HCT116 (cell line): Measurements from ENCODE around the gene HFE. TPM values are rescaled to one million over a fixed set of nuclear protein-coding genes. Genes with fewer than 3 reads are reported as not detected.

Experiments used
- ATAC-seq: fragments of 200-7000 bp; cut with Tn5 transposase; 2 replicates; pipeline ENCODE4 v1.9.1; 2020; ENCODE audit warnings: mild to moderate bottlenecking, moderate library complexity
- BruUV-seq: library from RNA; stranded (reverse); fragments of 400-500 nt; replicated peaks from 2 replicates; lab custom pipeline; 2021; lab: Mats Ljungman, UMichigan
- CTCF ChIA-PET: fragments of 300-600 bp; sonication (Branson Sonifier 250); formaldehyde crosslinking; loops from one replicate; lab custom pipeline; 2021; ENCODE audit warnings: antibody characterized with exemption; lab: Charles Lee
- POLR2A ChIA-PET: fragments of 300-600, 350-600 bp; sonication (Branson Sonifier 250); formaldehyde crosslinking; loops from one replicate; lab custom pipeline; 2021; ENCODE audit warnings: antibody characterized with exemption; lab: Charles Lee
- RAD21 ChIA-PET, 2 experiments: fragments of 300-600 bp; sonication (Branson Sonifier 250); formaldehyde crosslinking; loops; one replicate each; lab custom pipeline; 2023; ENCODE audit warnings: low total read pairs in 2 of 2; ENCODE audit not compliant: uncharacterized antibody in 2 of 2, unreplicated experiment in 2 of 2, low non-redundant PET in 1 of 2; lab: Charles Lee
- DNase-seq: peaks from one replicate; pipeline ENCODE4 v3.0.0-alpha.2; 2010; ENCODE audit warnings: low read depth, low spot score
- H2AFZ ChIP-seq: fragments of 200-600 bp; shearing (Covaris generic), sonication (generic); 2 replicates; pipeline ENCODE4 v1.6.1; 2017; ENCODE audit warnings: low read depth, mixed run types, mixed read lengths, antibody characterized with exemption, low read length; ENCODE audit not compliant: poor library complexity, severe bottlenecking
- H3K27ac ChIP-seq: 2 replicates; pipeline ENCODE4 v1.5.1; 2012; ENCODE audit warnings: low read depth, low read length
- H3K27me3 ChIP-seq: fragments of 200-600 bp; sonication (generic); 2 replicates; pipeline ENCODE4 v1.6.1; 2016; ENCODE audit warnings: mixed run types, low read length, mixed read lengths; ENCODE audit not compliant: insufficient read depth
- H3K36me3 ChIP-seq, 2 experiments: fragments of 200-500 bp in 1 of 2; fragments of 200-600 bp in 1 of 2; sonication (Bioruptor generic) in 1 of 2; sonication (generic) in 1 of 2; 2 replicates each; pipeline versions ENCODE4 v1.5.1 to v1.6.1; 2014 to 2016; ENCODE audit warnings: low read length in 2 of 2, inconsistent platforms in 1 of 2, mixed read lengths in 1 of 2, mixed run types in 1 of 2; ENCODE audit not compliant: insufficient read depth in 2 of 2, control insufficient read depth in 1 of 2
- H3K4me1 ChIP-seq, 2 experiments: fragments of 200-600 bp in 1 of 2; sonication (generic) in 1 of 2; 2 replicates each; pipeline versions ENCODE4 v1.5.1 to v1.6.1; 2012 to 2017; ENCODE audit warnings: low read length in 2 of 2, inconsistent platforms in 1 of 2, mild to moderate bottlenecking in 1 of 2, mixed read lengths in 1 of 2, mixed run types in 1 of 2, moderate library complexity in 1 of 2; ENCODE audit not compliant: insufficient read depth in 2 of 2, control insufficient read depth in 1 of 2
- H3K4me2 ChIP-seq: fragments of 200-600 bp; sonication (generic); 2 replicates; pipeline ENCODE4 v1.6.1; 2017; ENCODE audit warnings: mixed run types, low read length, mixed read lengths
- H3K4me3 ChIP-seq, 2 experiments: fragments of 200-600 bp in 1 of 2; sonication (generic) in 1 of 2; replicated peaks in 1 of 2; 2 replicates each; pipeline ENCODE4 v1.5.1; 2011 to 2016; ENCODE audit warnings: low read length in 2 of 2, control low read depth in 1 of 2, low read depth in 1 of 2, mild to moderate bottlenecking in 1 of 2, mixed read lengths in 1 of 2, mixed run types in 1 of 2
- H3K79me2 ChIP-seq: fragments of 200-600 bp; sonication (generic); 2 replicates; pipeline ENCODE4 v1.6.1; 2017; ENCODE audit warnings: mild to moderate bottlenecking, mixed run types, low read length, moderate library complexity, mixed read lengths; ENCODE audit not compliant: insufficient read depth
- H3K9ac ChIP-seq: fragments of 200-600 bp; sonication (generic); 2 replicates; pipeline ENCODE4 v1.6.1; 2016; ENCODE audit warnings: low read length, mixed read lengths
- H3K9me2 ChIP-seq: fragments of 200-600 bp; sonication (generic), shearing (Covaris generic); 2 replicates; pipeline ENCODE4 v1.6.1; 2017; ENCODE audit warnings: mixed run types, mild to moderate bottlenecking, moderate library complexity; ENCODE audit not compliant: insufficient read depth
- H3K9me3 ChIP-seq, 2 experiments: fragments of 200-500 bp in 1 of 2; fragments of 200-600 bp in 1 of 2; sonication (Bioruptor generic) in 1 of 2; sonication (generic) in 1 of 2; 2 replicates each; pipeline ENCODE4 v1.6.1; 2014 to 2017; ENCODE audit warnings: low read length in 2 of 2, mixed read lengths in 2 of 2, inconsistent platforms in 1 of 2, low read depth in 1 of 2, mild to moderate bottlenecking in 1 of 2, mixed run types in 1 of 2, moderate library complexity in 1 of 2; ENCODE audit not compliant: control insufficient read depth in 1 of 2, insufficient read depth in 1 of 2
- H4K20me1 ChIP-seq: fragments of 200-600 bp; sonication (generic), shearing (Covaris generic); 2 replicates; pipeline ENCODE4 v1.6.1; 2017; ENCODE audit warnings: mixed run types, mild to moderate bottlenecking, moderate library complexity; ENCODE audit not compliant: insufficient read depth
- CBX3 ChIP-seq: IDR thresholded peaks from 2 replicates; pipeline ENCODE4 v1.6.1; 2012; ENCODE audit warnings: low read depth
- CEBPB ChIP-seq: IDR thresholded peaks from 2 replicates; pipeline ENCODE4 v1.6.1; 2012; ENCODE audit warnings: low read depth
- ELF1 ChIP-seq: IDR thresholded peaks from 2 replicates; pipeline ENCODE4 v1.6.1; 2012; ENCODE audit warnings: low read depth, borderline replicate concordance
- EZH2 ChIP-seq: fragments of 200-600 bp; sonication (generic); IDR thresholded peaks from 2 replicates; pipeline ENCODE4 v1.6.1; 2017; ENCODE audit warnings: antibody characterized with exemption, mixed run types
- FOSL1 ChIP-seq: IDR thresholded peaks from 2 replicates; pipeline ENCODE4 v1.6.1; 2012; ENCODE audit warnings: low read depth
- JUND ChIP-seq: IDR thresholded peaks from 2 replicates; pipeline ENCODE4 v1.6.1; 2012
- POLR2AphosphoS5 ChIP-seq: IDR thresholded peaks from 2 replicates; pipeline ENCODE4 v1.6.1; 2011; ENCODE audit warnings: mild to moderate bottlenecking, low read depth, low read length, moderate library complexity
- RAD21 ChIP-seq: IDR thresholded peaks from 2 replicates; pipeline ENCODE4 v1.6.1; 2012; ENCODE audit warnings: low read depth, mild to moderate bottlenecking
- SP1 ChIP-seq: IDR thresholded peaks from 2 replicates; pipeline ENCODE4 v1.6.1; 2012; ENCODE audit warnings: low read depth
- SRF ChIP-seq: IDR thresholded peaks from 2 replicates; pipeline ENCODE4 v1.6.1; 2012; ENCODE audit warnings: low read depth
- ZFX ChIP-seq: fragments of 450-650 bp; IDR thresholded peaks from 2 replicates; pipeline ENCODE4 v1.6.1; 2017
- ZNF274 ChIP-seq: fragments of 200-500 bp; sonication (Bioruptor generic); IDR thresholded peaks from 2 replicates; pipeline ENCODE4 v1.6.1; 2014; ENCODE audit warnings: mild to moderate bottlenecking, low read depth, low read length, inconsistent platforms
- intact Hi-C: fragments of 100-400 bp; cut with micrococcal nuclease; formaldehyde crosslinking; loops from 2 replicates; pipeline ENCODE4 v1.10.0; 2022
- total RNA-seq: library from RNA; stranded (reverse); gene quantifications from one replicate; pipeline ENCODE4 v1.2.1, GENCODE V29; 2021; ENCODE audit not compliant: unreplicated experiment
- TF ChIP-seq, protein P1 (sequence below), 3 experiments: fragments of 200-600 bp in 1 of 3; sonication (generic) in 1 of 3; IDR thresholded peaks in 2 of 3; conservative IDR thresholded peaks in 1 of 3; 2 replicates each; pipeline ENCODE4 v1.5.1; 2012 to 2017; ENCODE audit warnings: low read depth in 2 of 3, low read length in 2 of 3, antibody characterized with exemption in 1 of 3, borderline replicate concordance in 1 of 3, control low read depth in 1 of 3, mild to moderate bottlenecking in 1 of 3, mixed read lengths in 1 of 3, mixed run types in 1 of 3, moderate library complexity in 1 of 3; ENCODE audit not compliant: insufficient read depth in 1 of 3
- TF ChIP-seq, protein P2 (sequence below): IDR thresholded peaks from 2 replicates; pipeline ENCODE4 v1.6.1; 2011; ENCODE audit warnings: mild to moderate bottlenecking, low read length, moderate library complexity; ENCODE audit not compliant: insufficient replicate concordance; ENCODE audit errors: extremely low read depth

The HFE gene
- total RNA-seq, 1 experiment from 2014 or later: 9.8 TPM

DNA sequence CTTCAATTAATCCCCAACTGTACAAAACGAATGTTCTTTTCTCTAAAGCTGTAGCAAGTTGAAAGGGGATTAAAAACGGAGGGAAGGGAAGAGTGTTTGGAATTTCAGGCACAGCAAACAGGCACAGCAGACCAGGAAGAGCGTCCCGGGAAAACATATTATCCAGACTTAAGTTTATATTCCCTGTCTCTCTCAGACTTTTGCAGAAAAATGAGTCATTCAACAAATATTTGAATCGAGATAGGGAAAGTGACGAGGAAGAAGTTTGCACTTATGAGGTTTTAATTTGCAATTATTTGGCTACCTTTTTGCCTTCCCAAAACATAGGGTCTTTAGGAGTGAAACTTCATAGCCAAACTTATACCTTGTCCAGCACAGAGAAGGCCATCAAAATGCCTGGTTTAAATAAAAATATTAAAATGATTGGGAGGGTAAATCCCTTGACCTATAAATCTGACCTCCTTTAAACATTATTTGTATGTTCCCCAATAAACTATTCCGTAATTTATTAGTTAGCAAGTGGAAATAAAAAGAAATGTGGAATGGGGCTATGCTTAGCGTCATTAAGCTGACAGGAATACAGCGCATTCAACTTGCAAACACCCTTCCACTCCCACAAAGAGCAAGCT is 16.0 kb downstream of the HFE start:
- H3K9me3 ChIP-seq: peaks cover 4 to 6% of the 10 kb centered on the region in 2 experiments; a peak in 2 of 4 replicates
- peak overlapping the region; percentile 65 for H3K9ac ChIP-seq
- ATAC-seq (peak; percentile 80), DNase-seq (no peak)
- peaks cover 17 to 39% of the 10 kb centered on the region in 2 experiments for H3K4me1 ChIP-seq
- TF ChIP-seq CEBPB (no peak), FOSL1 (peak; percentile 53; the same call in 1 of the 2 replicates)
- H3K4me2 ChIP-seq: peak overlapping the region; percentile 70
- ChIA-PET RAD21 (no interaction called here), CTCF (interaction anchor here (1.7 kb wide), 1 partner anchor 77 kb away, joined by 10 read pairs; no protein-coding TSS in a partner anchor), POLR2A (interaction anchor here (0.6 to 4.0 kb wide), 22 partner anchors 9 to 1735 kb away, joined by 3 to 104 read pairs (median 8); partner anchors contain the start of gene HFE)
- H4K20me1 ChIP-seq: no peaks in the 10 kb centered on the region
- TSS peak; percentile 95 for BruUV-seq
- intact Hi-C loops: loop anchor here (1.0 to 2.0 kb wide), 3 partner anchors 19 to 77 kb away; a partner anchor contains a TSS
- peak overlapping the region in 1 of 2 experiments; percentile 59; a peak in 2 of 4 replicates for H3K4me3 ChIP-seq
- H3K79me2 ChIP-seq: no peaks in the 10 kb centered on the region
- peak overlapping the region; percentile 94 for H3K27ac ChIP-seq
- no peaks in the 10 kb centered on the region for H3K27me3 ChIP-seq
- no peak overlapping the region for H2AFZ ChIP-seq
- no peaks in the 10 kb centered on the region for H3K36me3 ChIP-seq
- no peaks in the 10 kb centered on the region for H3K9me2 ChIP-seq

DNA sequence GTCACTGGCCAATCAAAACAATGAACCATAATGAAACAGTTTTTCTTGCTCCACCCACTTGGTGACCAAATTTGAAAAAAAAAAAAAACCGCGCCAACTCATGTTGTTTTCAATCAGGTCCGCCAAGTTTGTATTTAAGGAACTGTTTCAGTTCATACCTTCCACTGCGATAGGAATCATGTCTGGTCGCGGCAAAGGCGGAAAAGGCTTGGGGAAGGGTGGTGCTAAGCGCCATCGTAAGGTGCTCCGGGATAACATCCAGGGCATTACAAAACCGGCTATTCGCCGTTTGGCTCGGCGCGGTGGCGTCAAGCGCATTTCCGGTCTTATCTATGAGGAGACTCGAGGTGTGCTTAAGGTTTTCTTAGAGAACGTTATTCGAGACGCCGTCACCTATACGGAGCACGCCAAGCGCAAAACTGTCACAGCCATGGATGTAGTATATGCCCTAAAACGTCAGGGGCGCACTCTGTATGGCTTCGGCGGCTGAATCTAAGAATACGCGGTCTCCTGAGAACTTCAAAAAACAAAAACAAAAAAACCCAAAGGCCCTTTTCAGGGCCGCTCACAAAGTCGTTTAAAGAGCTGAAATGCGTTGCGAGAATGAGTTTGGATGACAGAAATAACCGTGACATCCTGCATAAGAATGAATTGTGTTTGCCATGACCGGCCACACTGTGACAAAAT is 16.7 kb downstream of the HFE start:
- peaks cover 17 to 39% of the 10 kb centered on the region in 2 experiments for H3K4me1 ChIP-seq
- H3K79me2 ChIP-seq: no peaks in the 10 kb centered on the region
- ChIA-PET CTCF (interaction anchor here (1.7 kb wide), 1 partner anchor 78 kb away, joined by 10 read pairs; no protein-coding TSS in a partner anchor), POLR2A (interaction anchor here (0.6 to 4.0 kb wide), 30 partner anchors 10 to 1789 kb away, joined by 3 to 104 read pairs (median 6); partner anchors contain the start of gene HFE), RAD21 (no interaction called here)
- H3K27me3 ChIP-seq: no peaks in the 10 kb centered on the region
- peak overlapping the region; percentile 70 for H3K4me2 ChIP-seq
- peak; percentile 74 for ATAC-seq
- intact Hi-C loops: loop anchor here (1.0 to 2.0 kb wide), 3 partner anchors 18 to 78 kb away; a partner anchor contains a TSS
- peak overlapping the region; percentile 48 to 59 for H3K4me3 ChIP-seq
- H3K9me2 ChIP-seq: no peaks in the 10 kb centered on the region
- peak overlapping the region; percentile 94 for H3K27ac ChIP-seq
- no peak overlapping the region for H2AFZ ChIP-seq
- no peaks in the 10 kb centered on the region for H4K20me1 ChIP-seq
- BruUV-seq: TSS peak; percentile 100
- peak overlapping the region; percentile 65 for H3K9ac ChIP-seq
- H3K36me3 ChIP-seq: no peaks in the 10 kb centered on the region
- DNase-seq: peak; percentile 95
- peaks cover 4 to 6% of the 10 kb centered on the region in 2 experiments; a peak in 2 of 4 replicates for H3K9me3 ChIP-seq
- peak; percentile 36; the same call in 1 of the 2 replicates for TF ChIP-seq ELF1
- TF ChIP-seq ZFX: no peak
- TF ChIP-seq JUND: peak; percentile 83
- peak; percentile 73 for TF ChIP-seq SRF
- TF ChIP-seq, protein P1, sequence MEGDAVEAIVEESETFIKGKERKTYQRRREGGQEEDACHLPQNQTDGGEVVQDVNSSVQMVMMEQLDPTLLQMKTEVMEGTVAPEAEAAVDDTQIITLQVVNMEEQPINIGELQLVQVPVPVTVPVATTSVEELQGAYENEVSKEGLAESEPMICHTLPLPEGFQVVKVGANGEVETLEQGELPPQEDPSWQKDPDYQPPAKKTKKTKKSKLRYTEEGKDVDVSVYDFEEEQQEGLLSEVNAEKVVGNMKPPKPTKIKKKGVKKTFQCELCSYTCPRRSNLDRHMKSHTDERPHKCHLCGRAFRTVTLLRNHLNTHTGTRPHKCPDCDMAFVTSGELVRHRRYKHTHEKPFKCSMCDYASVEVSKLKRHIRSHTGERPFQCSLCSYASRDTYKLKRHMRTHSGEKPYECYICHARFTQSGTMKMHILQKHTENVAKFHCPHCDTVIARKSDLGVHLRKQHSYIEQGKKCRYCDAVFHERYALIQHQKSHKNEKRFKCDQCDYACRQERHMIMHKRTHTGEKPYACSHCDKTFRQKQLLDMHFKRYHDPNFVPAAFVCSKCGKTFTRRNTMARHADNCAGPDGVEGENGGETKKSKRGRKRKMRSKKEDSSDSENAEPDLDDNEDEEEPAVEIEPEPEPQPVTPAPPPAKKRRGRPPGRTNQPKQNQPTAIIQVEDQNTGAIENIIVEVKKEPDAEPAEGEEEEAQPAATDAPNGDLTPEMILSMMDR (IDR thresholded peaks at IDR 0.05 in 2 of 3, conservative IDR thresholded peaks at IDR 0.05 in 1 of 3; ENCODE audit: borderline replicate concordance in 1 of 3, insufficient read depth in 1 of 3, low read depth in 2 of 3, low read length in 2 of 3): peak in 2 of 3 experiments; percentile 35 to 40; a peak in 2 of 6 replicates
- TF ChIP-seq ZNF274: no peak
- peak; percentile 98 for TF ChIP-seq POLR2AphosphoS5
- TF ChIP-seq RAD21: peak; percentile 42
- TF ChIP-seq, protein P2, sequence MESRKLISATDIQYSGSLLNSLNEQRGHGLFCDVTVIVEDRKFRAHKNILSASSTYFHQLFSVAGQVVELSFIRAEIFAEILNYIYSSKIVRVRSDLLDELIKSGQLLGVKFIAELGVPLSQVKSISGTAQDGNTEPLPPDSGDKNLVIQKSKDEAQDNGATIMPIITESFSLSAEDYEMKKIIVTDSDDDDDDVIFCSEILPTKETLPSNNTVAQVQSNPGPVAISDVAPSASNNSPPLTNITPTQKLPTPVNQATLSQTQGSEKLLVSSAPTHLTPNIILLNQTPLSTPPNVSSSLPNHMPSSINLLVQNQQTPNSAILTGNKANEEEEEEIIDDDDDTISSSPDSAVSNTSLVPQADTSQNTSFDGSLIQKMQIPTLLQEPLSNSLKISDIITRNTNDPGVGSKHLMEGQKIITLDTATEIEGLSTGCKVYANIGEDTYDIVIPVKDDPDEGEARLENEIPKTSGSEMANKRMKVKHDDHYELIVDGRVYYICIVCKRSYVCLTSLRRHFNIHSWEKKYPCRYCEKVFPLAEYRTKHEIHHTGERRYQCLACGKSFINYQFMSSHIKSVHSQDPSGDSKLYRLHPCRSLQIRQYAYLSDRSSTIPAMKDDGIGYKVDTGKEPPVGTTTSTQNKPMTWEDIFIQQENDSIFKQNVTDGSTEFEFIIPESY: peak; percentile 91
- TF ChIP-seq CEBPB: peak; percentile 90
- TF ChIP-seq SP1: peak; percentile 98
- TF ChIP-seq CBX3: peak; percentile 87
- TF ChIP-seq EZH2: no peak
